ENCODE data around the gene KAT5. TPM values are rescaled to one million over a fixed set of nuclear protein-coding genes. Genes with fewer than 3 reads are reported as not detected.
A peak's percentile ranks its signal among the peaks of the same experiment; 100 is the strongest.
"Not testable (repeated sequence)": the region's sequence is repeated elsewhere in the genome, so short reads cannot be mapped to it uniquely, and the experiment has no call there.

Gene KAT5
- polyA plus RNA-seq = 10 to 100 TPM; 55.6 to 60.3 TPM

GRCh38 chr11:65711785-65712632 is at the start of gene KAT5:
TSS of gene KAT5 (plus strand) at chr11:65712252. CDS start at chr11:65712268, 16 bp downstream.
- WGBS, 2 donors = 0 to 1% methylated on average over 63 to 65 of the region's 65 CpGs

GRCh38 chr11:65662799-65663638 is 49.0 kb upstream of the KAT5 start, which contains the start of gene RELA:
TSS of gene RELA (minus strand) at chr11:65662916. CDS start at chr11:65662832, 84 bp downstream.
- WGBS, 2 donors = 0 to 1% methylated on average over 82 to 91 of the region's 91 CpGs

More at GRCh38 chr11:65711785-65712632, at the start of gene KAT5:
- H3K4me1 ChIP-seq (ENCODE audit: control insufficient read depth in 2 of 2, insufficient read depth in 2 of 2, low read length in 1 of 2) = peaks cover 0 to 4% of the 10 kb centered on the region in 2 donors
- H3K27ac ChIP-seq (ENCODE audit: low read depth in 2 of 2, low read length in 1 of 2) = peak within 1 kb of the TSS; percentile 97 to 100
- no peaks in the 10 kb centered on the region for H3K27me3 ChIP-seq (ENCODE audit: control insufficient read depth in 1 of 2, insufficient read depth in 2 of 2, low read length in 2 of 2)
- H3K4me3 ChIP-seq (ENCODE audit: low read depth in 1 of 2, low read length in 2 of 2) = peak within 1 kb of the TSS; percentile 70 to 88
- H3K36me3 ChIP-seq (ENCODE audit: control insufficient read depth in 2 of 2, insufficient read depth in 2 of 2, low read length in 1 of 2) = peaks cover 10 to 28% of the 10 kb centered on the region in 2 donors
- H3K9me3 ChIP-seq (ENCODE audit: control insufficient read depth in 2 of 2, insufficient read depth in 1 of 2, low read depth in 1 of 2, low read length in 1 of 2) = no peaks in the 10 kb centered on the region

GRCh38 chr11:65663639-65664200 is 48.3 kb upstream of the KAT5 start:
- Histone ChIP-seq H3K27me3 (ENCODE audit: control insufficient read depth in 1 of 2, insufficient read depth in 2 of 2, low read length in 2 of 2) (no peaks in the 10 kb centered on the region), H3K4me1 (ENCODE audit: control insufficient read depth in 2 of 2, insufficient read depth in 2 of 2, low read length in 1 of 2) (peaks cover 6% of the 10 kb centered on the region in 2 donors), H3K4me3 (ENCODE audit: low read depth in 1 of 2, low read length in 2 of 2) (peak overlapping the region; percentile 67 to 93), H3K36me3 (ENCODE audit: control insufficient read depth in 2 of 2, insufficient read depth in 2 of 2, low read length in 1 of 2) (peaks cover 14 to 15% of the 10 kb centered on the region in 2 donors), H3K9me3 (ENCODE audit: control insufficient read depth in 2 of 2, insufficient read depth in 1 of 2, low read depth in 1 of 2, low read length in 1 of 2) (no peaks in the 10 kb centered on the region), H3K27ac (ENCODE audit: low read depth in 2 of 2, low read length in 1 of 2) (peak overlapping the region; percentile 99 to 100)
- WGBS, 2 donors = 1% methylated on average over 14 to 15 of the region's 15 CpGs

More at GRCh38 chr11:65662799-65663638, 49.0 kb upstream of the KAT5 start, which contains the start of gene RELA:
- Histone ChIP-seq H3K4me3 (ENCODE audit: low read depth in 1 of 2, low read length in 2 of 2) (peak within 1 kb of the TSS; percentile 67 to 93), H3K27ac (ENCODE audit: low read depth in 2 of 2, low read length in 1 of 2) (peak within 1 kb of the TSS; percentile 99 to 100), H3K36me3 (ENCODE audit: control insufficient read depth in 2 of 2, insufficient read depth in 2 of 2, low read length in 1 of 2) (peaks cover 21 to 22% of the 10 kb centered on the region in 2 donors), H3K9me3 (ENCODE audit: control insufficient read depth in 2 of 2, insufficient read depth in 1 of 2, low read depth in 1 of 2, low read length in 1 of 2) (no peaks in the 10 kb centered on the region), H3K4me1 (ENCODE audit: control insufficient read depth in 2 of 2, insufficient read depth in 2 of 2, low read length in 1 of 2) (peaks cover 6% of the 10 kb centered on the region in 2 donors), H3K27me3 (ENCODE audit: control insufficient read depth in 1 of 2, insufficient read depth in 2 of 2, low read length in 2 of 2) (no peaks in the 10 kb centered on the region)

- H3K4me3 ChIP-seq (ENCODE audit: low read depth in 1 of 2, low read length in 2 of 2) = no peak overlapping the region
- H3K36me3 ChIP-seq (ENCODE audit: control insufficient read depth in 2 of 2, insufficient read depth in 2 of 2, low read length in 1 of 2) = no peaks in the 10 kb centered on the region
- H3K9me3 ChIP-seq (ENCODE audit: control insufficient read depth in 2 of 2, insufficient read depth in 1 of 2, low read depth in 1 of 2, low read length in 1 of 2) = no peaks in the 10 kb centered on the region
- no peak overlapping the region for H3K27ac ChIP-seq (ENCODE audit: low read depth in 2 of 2, low read length in 1 of 2)
- no peaks in the 10 kb centered on the region for H3K27me3 ChIP-seq (ENCODE audit: control insufficient read depth in 1 of 2, insufficient read depth in 2 of 2, low read length in 2 of 2)
- H3K4me1 ChIP-seq (ENCODE audit: control insufficient read depth in 2 of 2, insufficient read depth in 2 of 2, low read length in 1 of 2) = no peaks in the 10 kb centered on the region
Observed at GRCh38 chr11:65672180-65672860, 39.7 kb upstream of the KAT5 start.

- no peak overlapping the region for H3K27ac ChIP-seq (ENCODE audit: low read depth in 2 of 2, low read length in 1 of 2)
- WGBS, 2 donors = 93 to 96% methylated on average over 1 to 2 of the region's 2 CpGs
- no peak overlapping the region for H3K4me3 ChIP-seq (ENCODE audit: low read depth in 1 of 2, low read length in 2 of 2)
- no peaks in the 10 kb centered on the region for H3K9me3 ChIP-seq (ENCODE audit: control insufficient read depth in 2 of 2, insufficient read depth in 1 of 2, low read depth in 1 of 2, low read length in 1 of 2)
- no peaks in the 10 kb centered on the region for H3K36me3 ChIP-seq (ENCODE audit: control insufficient read depth in 2 of 2, insufficient read depth in 2 of 2, low read length in 1 of 2)
- H3K27me3 ChIP-seq (ENCODE audit: control insufficient read depth in 1 of 2, insufficient read depth in 2 of 2, low read length in 2 of 2) = no peaks in the 10 kb centered on the region
- H3K4me1 ChIP-seq (ENCODE audit: control insufficient read depth in 2 of 2, insufficient read depth in 2 of 2, low read length in 1 of 2) = no peaks in the 10 kb centered on the region
Observed at GRCh38 chr11:65672982-65673381, 39.1 kb upstream of the KAT5 start.

- H3K4me1 ChIP-seq (ENCODE audit: control insufficient read depth in 2 of 2, insufficient read depth in 2 of 2, low read length in 1 of 2) = no peaks in the 10 kb centered on the region
- no peak overlapping the region for H3K4me3 ChIP-seq (ENCODE audit: low read depth in 1 of 2, low read length in 2 of 2)
- no peaks in the 10 kb centered on the region for H3K27me3 ChIP-seq (ENCODE audit: control insufficient read depth in 1 of 2, insufficient read depth in 2 of 2, low read length in 2 of 2)
- H3K27ac ChIP-seq (ENCODE audit: low read depth in 2 of 2, low read length in 1 of 2) = no peak overlapping the region
- no peaks in the 10 kb centered on the region for H3K9me3 ChIP-seq (ENCODE audit: control insufficient read depth in 2 of 2, insufficient read depth in 1 of 2, low read depth in 1 of 2, low read length in 1 of 2)
- no peaks in the 10 kb centered on the region for H3K36me3 ChIP-seq (ENCODE audit: control insufficient read depth in 2 of 2, insufficient read depth in 2 of 2, low read length in 1 of 2)
- 78 to 81% methylated on average over 5 of the region's 5 CpGs for WGBS, 2 donors
Observed at GRCh38 chr11:65680192-65680743, 31.8 kb upstream of the KAT5 start.

- not testable (repeated sequence) for H3K27me3 ChIP-seq (ENCODE audit: control insufficient read depth in 1 of 2, insufficient read depth in 2 of 2, low read length in 2 of 2); H3K4me1 ChIP-seq (ENCODE audit: control insufficient read depth in 2 of 2, insufficient read depth in 2 of 2, low read length in 1 of 2); H3K36me3 ChIP-seq (ENCODE audit: control insufficient read depth in 2 of 2, insufficient read depth in 2 of 2, low read length in 1 of 2); H3K4me3 ChIP-seq (ENCODE audit: low read depth in 1 of 2, low read length in 2 of 2); H3K27ac ChIP-seq (ENCODE audit: low read depth in 2 of 2, low read length in 1 of 2); H3K9me3 ChIP-seq (ENCODE audit: control insufficient read depth in 2 of 2, insufficient read depth in 1 of 2, low read depth in 1 of 2, low read length in 1 of 2)
- WGBS, 2 donors = 81 to 82% methylated on average over 6 of the region's 6 CpGs
Observed at GRCh38 chr11:65683480-65683879, 28.6 kb upstream of the KAT5 start.

- H3K27me3 ChIP-seq (ENCODE audit: control insufficient read depth in 1 of 2, insufficient read depth in 2 of 2, low read length in 2 of 2) = no peaks in the 10 kb centered on the region
- H3K4me1 ChIP-seq (ENCODE audit: control insufficient read depth in 2 of 2, insufficient read depth in 2 of 2, low read length in 1 of 2) = no peaks in the 10 kb centered on the region
- H3K27ac ChIP-seq (ENCODE audit: low read depth in 2 of 2, low read length in 1 of 2) = peak overlapping the region in 1 of 2 donors; percentile 55
- H3K9me3 ChIP-seq (ENCODE audit: control insufficient read depth in 2 of 2, insufficient read depth in 1 of 2, low read depth in 1 of 2, low read length in 1 of 2) = no peaks in the 10 kb centered on the region
- no peak overlapping the region for H3K4me3 ChIP-seq (ENCODE audit: low read depth in 1 of 2, low read length in 2 of 2)
- 77% methylated on average over 8 of the region's 8 CpGs for WGBS, 2 donors
- H3K36me3 ChIP-seq (ENCODE audit: control insufficient read depth in 2 of 2, insufficient read depth in 2 of 2, low read length in 1 of 2) = no peaks in the 10 kb centered on the region
Observed at GRCh38 chr11:65685981-65686380, 26.1 kb upstream of the KAT5 start.

- not testable (repeated sequence) for H3K36me3 ChIP-seq (ENCODE audit: control insufficient read depth in 2 of 2, insufficient read depth in 2 of 2, low read length in 1 of 2); H3K9me3 ChIP-seq (ENCODE audit: control insufficient read depth in 2 of 2, insufficient read depth in 1 of 2, low read depth in 1 of 2, low read length in 1 of 2); H3K27ac ChIP-seq (ENCODE audit: low read depth in 2 of 2, low read length in 1 of 2); H3K27me3 ChIP-seq (ENCODE audit: control insufficient read depth in 1 of 2, insufficient read depth in 2 of 2, low read length in 2 of 2); H3K4me3 ChIP-seq (ENCODE audit: low read depth in 1 of 2, low read length in 2 of 2); H3K4me1 ChIP-seq (ENCODE audit: control insufficient read depth in 2 of 2, insufficient read depth in 2 of 2, low read length in 1 of 2)
- 90% methylated on average over 8 of the region's 8 CpGs for WGBS, 2 donors
Observed at GRCh38 chr11:65691847-65692246, 20.2 kb upstream of the KAT5 start.

Data from esophagus (tissue), 2 donors.